Right renal cortex interstitium (tissue), 3 donors: Measurements from ENCODE around the gene MYO16. TPM values are rescaled to one million over a fixed set of nuclear protein-coding genes. Genes with fewer than 3 reads are reported as not detected.

Experiments used
- DNase-seq, 3 donors: peaks; one replicate each; pipeline ENCODE4 v3.0.0-alpha.2; 2013; ENCODE audit warnings: low read depth in 3 of 3, low spot score in 2 of 3
- polyA plus RNA-seq, 3 donors: library from polyadenylated mRNA; unstranded; fragments of 120-200 nt; gene quantifications; one replicate each; pipeline ENCODE4 v1.2.1, GENCODE V29; 2013; ENCODE audit not compliant: insufficient read length in 3 of 3

Gene MYO16
- polyA plus RNA-seq, 3 donors, result 0.42 to 0.60 (median 0.45) TPM

- DNase-seq, result no peak
These were observed 158.4 kb downstream of the MYO16 start for GRCh38 chr13:108787700-108788414.

GRCh38 chr13:108789476-108789875 is 160.1 kb downstream of the MYO16 start:
- DNase-seq, result no peak

DNA sequence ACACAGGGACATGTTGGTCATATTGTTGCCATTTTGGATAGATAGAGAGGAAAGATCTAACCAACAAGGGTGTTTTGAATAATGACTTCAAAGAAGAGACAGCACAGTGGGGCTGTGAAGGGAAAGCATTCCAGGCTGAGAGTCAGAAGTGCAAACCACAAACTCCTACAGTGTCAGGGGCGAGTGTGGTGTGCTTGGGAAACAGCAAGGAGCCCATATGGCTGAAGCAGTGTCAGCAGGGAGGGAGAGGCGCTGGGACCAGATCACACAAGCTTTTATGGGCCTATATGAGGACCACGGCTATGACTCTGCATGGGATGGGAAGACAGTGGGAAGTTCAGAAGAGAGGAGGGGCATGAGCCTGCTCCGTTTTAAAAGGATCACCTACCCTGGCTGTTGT is 166.4 kb downstream of the MYO16 start:
- DNase-seq, result no peak

DNA sequence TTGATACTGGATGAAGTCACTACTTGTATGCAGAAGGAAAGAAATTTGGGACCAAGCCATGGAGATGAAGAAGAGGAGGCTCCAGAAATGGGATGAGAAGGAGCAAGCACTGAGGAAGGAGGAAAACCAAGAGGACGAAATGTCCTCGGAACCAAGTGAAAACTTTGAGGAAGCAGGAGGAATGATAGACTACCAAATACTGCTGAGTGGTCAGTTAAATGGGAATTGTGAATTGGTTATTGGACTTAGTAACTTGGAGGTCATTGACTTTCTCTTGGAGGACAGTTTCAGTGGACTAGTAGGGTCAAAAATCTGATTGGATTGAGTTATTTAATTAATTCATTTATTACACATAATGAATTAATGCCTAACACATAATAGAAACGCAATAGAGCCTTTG is 167.9 kb downstream of the MYO16 start:
- no peak for DNase-seq

GRCh38 chr13:108807841-108808240 is 178.4 kb downstream of the MYO16 start:
- no peak for DNase-seq

DNA sequence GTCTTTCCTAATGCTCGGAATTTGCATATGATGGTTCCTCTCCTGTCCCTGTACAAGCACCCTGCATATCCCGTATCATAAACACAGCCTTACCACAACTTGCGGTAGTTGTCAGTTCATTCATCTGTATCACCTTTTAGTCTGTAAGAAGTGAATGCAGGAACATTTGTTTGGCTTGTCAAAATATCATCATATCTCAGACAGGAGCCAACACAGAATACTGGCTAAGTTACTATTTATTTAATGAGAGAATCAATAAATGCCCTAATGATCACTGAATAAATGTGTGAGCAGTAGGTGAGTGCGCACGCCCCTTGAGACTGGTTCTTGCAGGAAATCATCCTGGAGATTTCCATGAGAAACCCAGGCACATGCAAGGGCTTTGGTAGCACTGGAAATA is 182.8 kb downstream of the MYO16 start:
- DNase-seq, result no peak

- no peak for DNase-seq
These were observed 183.2 kb downstream of the MYO16 start for GRCh38 chr13:108812661-108813060.

GRCh38 chr13:108813587-108814170 is 184.3 kb downstream of the MYO16 start:
- DNase-seq, result no peak

- DNase-seq, result no peak
These were observed 187.0 kb downstream of the MYO16 start for GRCh38 chr13:108816375-108816774.

- DNase-seq, result no peak
These were observed 198.2 kb downstream of the MYO16 start for GRCh38 chr13:108827646-108828045.

GRCh38 chr13:108828086-108828815 is 198.8 kb downstream of the MYO16 start:
- DNase-seq, result no peak

- DNase-seq, result no peak
These were observed 201.5 kb downstream of the MYO16 start for GRCh38 chr13:108830916-108831315.

- no peak for DNase-seq
These were observed 204.1 kb downstream of the MYO16 start for GRCh38 chr13:108833531-108833930.

GRCh38 chr13:108834193-108834592 is 204.8 kb downstream of the MYO16 start:
- no peak for DNase-seq

- no peak for DNase-seq
These were observed 205.7 kb downstream of the MYO16 start for GRCh38 chr13:108835083-108835482.

DNA sequence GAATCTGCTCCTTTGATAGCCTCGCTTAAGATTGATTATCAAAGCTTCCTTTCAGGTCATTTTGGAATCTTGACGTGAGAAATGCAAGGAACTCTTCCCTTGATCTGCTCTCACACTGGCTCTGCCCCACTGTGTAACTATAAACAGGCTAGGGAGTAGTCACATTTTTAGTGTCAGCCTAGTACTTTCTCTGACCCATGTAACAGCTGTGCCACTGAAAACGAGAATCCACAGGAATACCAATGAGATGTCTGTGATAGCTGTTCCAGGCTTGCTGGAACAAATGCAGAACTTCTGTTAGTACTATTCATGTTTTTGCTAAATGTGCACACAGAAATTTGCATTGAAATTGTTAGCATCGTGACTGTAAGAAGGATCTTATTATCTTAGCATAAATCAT is 221.3 kb downstream of the MYO16 start:
- DNase-seq, result no peak

DNA sequence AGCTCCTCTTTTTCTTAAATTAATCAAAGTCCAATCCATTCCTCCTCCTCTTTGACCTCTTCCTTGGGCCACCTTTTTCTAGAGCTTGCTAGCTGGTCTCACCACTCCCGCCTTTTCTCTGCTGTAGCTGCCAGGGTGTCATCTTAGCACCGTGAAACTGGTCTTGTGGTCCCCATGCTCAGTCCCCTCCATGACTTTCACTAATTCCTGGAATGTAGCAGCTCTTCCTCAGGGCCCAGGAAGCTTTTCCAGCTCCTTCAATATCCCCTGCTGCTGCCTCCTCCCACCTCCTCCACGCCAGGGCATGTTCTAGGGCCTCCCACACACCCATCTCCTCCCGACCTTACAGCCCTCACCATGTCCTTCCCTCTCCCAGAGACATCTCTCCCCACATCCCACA is 222.2 kb downstream of the MYO16 start:
- DNase-seq, result no peak

DNA sequence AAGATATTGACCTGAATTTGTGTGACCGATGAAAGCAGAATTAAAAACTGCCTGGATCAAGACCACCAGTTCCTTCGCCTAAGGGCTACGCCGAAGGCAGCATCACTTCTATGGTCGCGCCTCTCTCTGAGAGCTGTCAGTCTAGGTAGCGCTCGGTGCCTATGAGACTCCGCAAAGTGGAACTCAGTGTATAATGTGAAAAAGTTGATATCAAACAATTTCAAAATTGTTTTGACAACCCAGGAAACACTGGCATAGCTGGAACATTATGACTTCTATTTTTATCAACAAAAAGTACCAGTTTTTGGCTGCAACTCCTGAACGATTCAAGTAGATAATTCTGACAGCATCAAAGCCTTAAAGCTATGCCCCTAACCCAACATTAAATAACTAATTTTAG is 223.6 kb downstream of the MYO16 start:
- no peak for DNase-seq

- no peak for DNase-seq
These were observed 226.5 kb downstream of the MYO16 start for GRCh38 chr13:108855737-108856387.

- no peak for DNase-seq
These were observed 229.3 kb downstream of the MYO16 start for GRCh38 chr13:108858676-108859075.
